GM23248 (cell line): ENCODE results near the gene USP31. TPM values are rescaled to one million over a fixed set of nuclear protein-coding genes. Genes with fewer than 3 reads are reported as not detected.

Experiments used
- DNase-seq: peaks from one replicate; pipeline ENCODE4 v3.0.0-alpha.2; 2015
- H2AFZ ChIP-seq: fragments of 200-600 bp; sonication (generic); 2 replicates; pipeline ENCODE4 v1.6.1; 2016; ENCODE audit warnings: antibody characterized with exemption
- H3F3A ChIP-seq: fragments of 200-600 bp; sonication (generic); 2 replicates; pipeline ENCODE4 v1.6.1; 2016; ENCODE audit warnings: mild to moderate bottlenecking, antibody characterized with exemption, mixed run types; ENCODE audit not compliant: insufficient read depth
- H3K27ac ChIP-seq: fragments of 200-600 bp; sonication (generic); 2 replicates; pipeline ENCODE4 v1.5.1; 2016; ENCODE audit warnings: mild to moderate bottlenecking
- H3K27me3 ChIP-seq: fragments of 200-600 bp; sonication (generic); replicated peaks from 2 replicates; pipeline ENCODE4 v1.6.1; 2016; ENCODE audit warnings: mild to moderate bottlenecking; ENCODE audit not compliant: insufficient read depth
- H3K36me3 ChIP-seq: fragments of 200-600 bp; sonication (generic); 2 replicates; pipeline ENCODE4 v1.6.1; 2016; ENCODE audit warnings: low read depth, mild to moderate bottlenecking
- H3K4me1 ChIP-seq: fragments of 200-600 bp; sonication (generic); 2 replicates; pipeline ENCODE4 v1.6.1; 2016; ENCODE audit warnings: mild to moderate bottlenecking; ENCODE audit not compliant: insufficient read depth
- H3K4me2 ChIP-seq: fragments of 200-600 bp; sonication (generic); one replicate; pipeline ENCODE4 v1.6.1; 2016; ENCODE audit warnings: mild to moderate bottlenecking; ENCODE audit not compliant: unreplicated experiment
- H3K4me3 ChIP-seq: fragments of 200-600 bp; sonication (generic); 2 replicates; pipeline ENCODE4 v1.5.1; 2016; ENCODE audit warnings: mild to moderate bottlenecking
- H3K79me2 ChIP-seq: fragments of 200-600 bp; sonication (generic); 2 replicates; pipeline ENCODE4 v1.6.1; 2016; ENCODE audit warnings: mild to moderate bottlenecking; ENCODE audit not compliant: insufficient read depth
- H3K9ac ChIP-seq: fragments of 200-600 bp; sonication (generic); 2 replicates; pipeline ENCODE4 v1.6.1; 2016; ENCODE audit warnings: mild to moderate bottlenecking
- H3K9me2 ChIP-seq: fragments of 200-600 bp; sonication (generic); 2 replicates; pipeline ENCODE4 v1.6.1; 2016; ENCODE audit warnings: mixed run types, mild to moderate bottlenecking, moderate library complexity; ENCODE audit not compliant: insufficient read depth
- H3K9me3 ChIP-seq: fragments of 200-600 bp; sonication (generic); one replicate; pipeline ENCODE4 v1.6.1; 2017; ENCODE audit warnings: low read depth
- H4K20me1 ChIP-seq: fragments of 200-600 bp; sonication (generic); 2 replicates; pipeline ENCODE4 v1.6.0; 2016; ENCODE audit not compliant: insufficient read depth
- EZH2 ChIP-seq: fragments of 200-600 bp; sonication (generic); IDR thresholded peaks from 2 replicates; pipeline ENCODE4 v1.6.1; 2018; ENCODE audit warnings: antibody characterized with exemption, mild to moderate bottlenecking; ENCODE audit not compliant: insufficient read depth, poor library complexity, severe bottlenecking
- EZH2phosphoT487 ChIP-seq: fragments of 200-600 bp; sonication (generic); IDR thresholded peaks from 2 replicates; pipeline ENCODE4 v1.6.1; 2018; ENCODE audit warnings: antibody characterized with exemption, moderate library complexity, mild to moderate bottlenecking, low read depth; ENCODE audit not compliant: insufficient read depth
- WGBS, 2 experiments: methylation state at CpG; one replicate each; pipeline ENCODE4 v1.1.6; 2015 to 2017; ENCODE audit warnings: low lambda C conversion rate in 2 of 2, low coverage in 1 of 2; ENCODE audit errors: missing lambda C conversion rate in 2 of 2; 5-methylcytosine and 5-hydroxymethylcytosine counted together
- in situ Hi-C: fragments of 300-500 bp; cut with MboI; formaldehyde crosslinking; loops from 2 replicates; pipeline ENCODE4 v1.15.0; 2020
- polyA plus RNA-seq: library from polyadenylated mRNA; unstranded; fragments of >200 nt; fragmentation: Nextera tagmentation; extraction: Ambion mirVana; gene quantifications from 2 replicates; pipeline ENCODE4 v1.2.1, GENCODE V29; 2016
- total RNA-seq: library from RNA; depleted of rRNA; stranded (reverse); fragments of >200 nt; shearing (Covaris generic); gene quantifications from 2 replicates; pipeline ENCODE4 v1.2.3, GENCODE V29; 2014

Gene USP31
- total and polyA plus RNA-seq, 2 experiments from 2014 or later: 0.88 to 6.6 TPM

- TF ChIP-seq EZH2phosphoT487 (no peak), EZH2 (no peak)
- H3K4me3 ChIP-seq: no peak overlapping the region
- no peaks in the 10 kb centered on the region for H3F3A ChIP-seq
- H3K79me2 ChIP-seq: no peaks in the 10 kb centered on the region
- no peak for DNase-seq
- no peaks in the 10 kb centered on the region for H3K4me1 ChIP-seq
- no peaks in the 10 kb centered on the region for H3K9me2 ChIP-seq
- no peak overlapping the region for H3K27ac ChIP-seq
- no peak overlapping the region for H3K4me2 ChIP-seq
- WGBS, 2 experiments: 23 to 27% methylated on average over 1 of the region's 1 CpG
- H3K36me3 ChIP-seq: no peaks in the 10 kb centered on the region
- no peaks in the 10 kb centered on the region for H3K9me3 ChIP-seq
- H4K20me1 ChIP-seq: no peaks in the 10 kb centered on the region
- no peak overlapping the region for H3K9ac ChIP-seq
- in situ Hi-C loops: no loop called here
- H2AFZ ChIP-seq: no peak overlapping the region
- no peaks in the 10 kb centered on the region for H3K27me3 ChIP-seq
Measured at GRCh38 chr16:23156946-23157460, 7.8 kb upstream of the USP31 start.

- Histone ChIP-seq H3K9me2 (no peaks in the 10 kb centered on the region), H3K36me3 (no peaks in the 10 kb centered on the region), H3K4me3 (no peak overlapping the region), H3K9me3 (no peaks in the 10 kb centered on the region), H3K79me2 (no peaks in the 10 kb centered on the region), H4K20me1 (no peaks in the 10 kb centered on the region), H3K9ac (no peak overlapping the region), H3K27me3 (no peaks in the 10 kb centered on the region), H3K4me2 (no peak overlapping the region), H3F3A (no peaks in the 10 kb centered on the region), H3K4me1 (no peaks in the 10 kb centered on the region), H2AFZ (no peak overlapping the region), H3K27ac (no peak overlapping the region)
- WGBS, 2 experiments: 17 to 27% methylated on average over 3 of the region's 3 CpGs
- TF ChIP-seq EZH2 (no peak), EZH2phosphoT487 (no peak)
- in situ Hi-C loops: no loop called here
- no peak for DNase-seq
Measured at GRCh38 chr16:23156110-23156509, 6.9 kb upstream of the USP31 start.

- in situ Hi-C loops: no loop called here
- DNase-seq: no peak
- 81 to 83% methylated on average over 7 of the region's 7 CpGs for WGBS, 2 experiments
Measured at GRCh38 chr16:23155445-23156049, 6.3 kb upstream of the USP31 start.

GRCh38 chr16:23152386-23153178, 3.3 kb upstream of the USP31 start:
- Histone ChIP-seq H2AFZ (no peak overlapping the region), H3K27me3 (no peaks in the 10 kb centered on the region), H3K79me2 (peaks cover 10% of the 10 kb centered on the region), H3K4me1 (0 out of 2 replicates have a peak, but pooled peaks cover 5% of the 10 kb centered on the region), H3K9ac (no peak overlapping the region), H3K27ac (no peak overlapping the region), H3F3A (no peaks in the 10 kb centered on the region), H3K9me2 (no peaks in the 10 kb centered on the region), H3K4me3 (no peak overlapping the region), H3K4me2 (no peak overlapping the region), H3K9me3 (no peaks in the 10 kb centered on the region), H4K20me1 (no peaks in the 10 kb centered on the region), H3K36me3 (no peaks in the 10 kb centered on the region)
- TF ChIP-seq EZH2phosphoT487 (no peak), EZH2 (no peak)
- in situ Hi-C loops: no loop called here
- no peak for DNase-seq
- 77% methylated on average over 12 of the region's 12 CpGs for WGBS, 2 experiments

More at GRCh38 chr16:23155445-23156049, 6.3 kb upstream of the USP31 start:
- no peak overlapping the region for H3K9ac ChIP-seq
- no peaks in the 10 kb centered on the region for H3F3A ChIP-seq
- no peaks in the 10 kb centered on the region for H3K79me2 ChIP-seq
- H3K4me2 ChIP-seq: no peak overlapping the region
- no peak overlapping the region for H3K27ac ChIP-seq
- H3K9me3 ChIP-seq: no peaks in the 10 kb centered on the region
- no peaks in the 10 kb centered on the region for H3K36me3 ChIP-seq
- H3K4me3 ChIP-seq: no peak overlapping the region
- no peaks in the 10 kb centered on the region for H3K9me2 ChIP-seq
- no peak for TF ChIP-seq EZH2phosphoT487
- no peak for TF ChIP-seq EZH2
- no peaks in the 10 kb centered on the region for H3K4me1 ChIP-seq
- no peaks in the 10 kb centered on the region for H4K20me1 ChIP-seq
- H3K27me3 ChIP-seq: no peaks in the 10 kb centered on the region
- H2AFZ ChIP-seq: no peak overlapping the region
